Measurements from ENCODE around the gene PRKCH.

The PRKCH gene

GRCh38 chr14:61368781-61369453, 47.5 kb downstream of the PRKCH start:
- no peak for DNase-seq

- DNase-seq = no peak
These were observed 48.1 kb downstream of the PRKCH start for GRCh38 chr14:61369454-61369810.

GRCh38 chr14:61372379-61372778, 51.0 kb downstream of the PRKCH start:
- DNase-seq = no peak

GRCh38 chr14:61372842-61373555, 51.6 kb downstream of the PRKCH start:
- no peak for DNase-seq

- no peak for DNase-seq
These were observed 52.9 kb downstream of the PRKCH start for GRCh38 chr14:61374284-61374683.

GRCh38 chr14:61375218-61375617, 53.8 kb downstream of the PRKCH start:
- DNase-seq = no peak

GRCh38 chr14:61376314-61376713, 54.9 kb downstream of the PRKCH start:
- no peak for DNase-seq

GRCh38 chr14:61377749-61378148, 56.4 kb downstream of the PRKCH start:
- no peak for DNase-seq

GRCh38 chr14:61379639-61380184, 58.3 kb downstream of the PRKCH start:
- DNase-seq = no peak

GRCh38 chr14:61380984-61381383, 59.6 kb downstream of the PRKCH start:
- DNase-seq = no peak

GRCh38 chr14:61381553-61381952, 60.2 kb downstream of the PRKCH start:
- no peak for DNase-seq

GRCh38 chr14:61382842-61383241, 61.5 kb downstream of the PRKCH start:
- no peak for DNase-seq

- no peak for DNase-seq
These were observed 63.8 kb downstream of the PRKCH start for GRCh38 chr14:61385002-61385685.

GRCh38 chr14:61386173-61386772, 64.9 kb downstream of the PRKCH start:
- no peak for DNase-seq

GRCh38 chr14:61387076-61387475, 65.7 kb downstream of the PRKCH start:
- DNase-seq = no peak

GRCh38 chr14:61388173-61388975, 67.0 kb downstream of the PRKCH start:
- no peak for DNase-seq

- DNase-seq = no peak
These were observed 67.7 kb downstream of the PRKCH start for GRCh38 chr14:61388976-61389576.

GRCh38 chr14:61391119-61391518, 69.7 kb downstream of the PRKCH start:
- no peak for DNase-seq

GRCh38 chr14:61392297-61392696, 70.9 kb downstream of the PRKCH start:
- no peak for DNase-seq

GRCh38 chr14:61394542-61394941, 73.2 kb downstream of the PRKCH start:
- no peak for DNase-seq

- no peak for DNase-seq
These were observed 73.8 kb downstream of the PRKCH start for GRCh38 chr14:61395115-61395725.

- no peak for DNase-seq
These were observed 74.9 kb downstream of the PRKCH start for GRCh38 chr14:61396279-61396678.
